ENCODE measurements around the gene ATP9A. TPM values are rescaled to one million over a fixed set of nuclear protein-coding genes. Genes with fewer than 3 reads are reported as not detected.

ATP9A gene
- total RNA-seq, 1 donor from 2014 or later = 23.1 TPM

DNA sequence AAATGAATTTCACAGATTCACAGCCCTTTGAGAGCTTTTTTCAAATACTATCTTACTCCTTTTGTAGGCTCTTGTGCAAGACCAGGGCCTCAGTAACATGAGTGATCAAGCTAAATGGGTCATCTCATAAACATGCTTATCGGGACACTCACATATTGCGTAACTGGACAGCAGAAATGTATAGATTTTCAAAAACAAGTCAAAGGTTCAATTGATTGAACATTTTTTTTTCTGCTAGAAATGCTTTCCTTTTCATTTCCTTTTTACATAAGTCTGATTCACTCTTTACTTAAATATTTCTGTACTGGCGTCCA lies 42.8 kb upstream of the ATP9A start:
- Histone ChIP-seq H3K27ac (no peak overlapping the region), H3K9me3 (no peaks in the 10 kb centered on the region), H3K4me1 (no peaks in the 10 kb centered on the region), H3K36me3 (no peaks in the 10 kb centered on the region), H3K27me3 (ENCODE audit: low read depth) (no peaks in the 10 kb centered on the region), H3K4me3 (no peak overlapping the region)
- intact Hi-C loops (cut with DNase I) = no loop called here
- TF ChIP-seq, protein P1, sequence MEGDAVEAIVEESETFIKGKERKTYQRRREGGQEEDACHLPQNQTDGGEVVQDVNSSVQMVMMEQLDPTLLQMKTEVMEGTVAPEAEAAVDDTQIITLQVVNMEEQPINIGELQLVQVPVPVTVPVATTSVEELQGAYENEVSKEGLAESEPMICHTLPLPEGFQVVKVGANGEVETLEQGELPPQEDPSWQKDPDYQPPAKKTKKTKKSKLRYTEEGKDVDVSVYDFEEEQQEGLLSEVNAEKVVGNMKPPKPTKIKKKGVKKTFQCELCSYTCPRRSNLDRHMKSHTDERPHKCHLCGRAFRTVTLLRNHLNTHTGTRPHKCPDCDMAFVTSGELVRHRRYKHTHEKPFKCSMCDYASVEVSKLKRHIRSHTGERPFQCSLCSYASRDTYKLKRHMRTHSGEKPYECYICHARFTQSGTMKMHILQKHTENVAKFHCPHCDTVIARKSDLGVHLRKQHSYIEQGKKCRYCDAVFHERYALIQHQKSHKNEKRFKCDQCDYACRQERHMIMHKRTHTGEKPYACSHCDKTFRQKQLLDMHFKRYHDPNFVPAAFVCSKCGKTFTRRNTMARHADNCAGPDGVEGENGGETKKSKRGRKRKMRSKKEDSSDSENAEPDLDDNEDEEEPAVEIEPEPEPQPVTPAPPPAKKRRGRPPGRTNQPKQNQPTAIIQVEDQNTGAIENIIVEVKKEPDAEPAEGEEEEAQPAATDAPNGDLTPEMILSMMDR (IDR thresholded peaks at IDR 0.05) = no peak
- no peak for ATAC-seq
- DNase-seq = no peak

DNA sequence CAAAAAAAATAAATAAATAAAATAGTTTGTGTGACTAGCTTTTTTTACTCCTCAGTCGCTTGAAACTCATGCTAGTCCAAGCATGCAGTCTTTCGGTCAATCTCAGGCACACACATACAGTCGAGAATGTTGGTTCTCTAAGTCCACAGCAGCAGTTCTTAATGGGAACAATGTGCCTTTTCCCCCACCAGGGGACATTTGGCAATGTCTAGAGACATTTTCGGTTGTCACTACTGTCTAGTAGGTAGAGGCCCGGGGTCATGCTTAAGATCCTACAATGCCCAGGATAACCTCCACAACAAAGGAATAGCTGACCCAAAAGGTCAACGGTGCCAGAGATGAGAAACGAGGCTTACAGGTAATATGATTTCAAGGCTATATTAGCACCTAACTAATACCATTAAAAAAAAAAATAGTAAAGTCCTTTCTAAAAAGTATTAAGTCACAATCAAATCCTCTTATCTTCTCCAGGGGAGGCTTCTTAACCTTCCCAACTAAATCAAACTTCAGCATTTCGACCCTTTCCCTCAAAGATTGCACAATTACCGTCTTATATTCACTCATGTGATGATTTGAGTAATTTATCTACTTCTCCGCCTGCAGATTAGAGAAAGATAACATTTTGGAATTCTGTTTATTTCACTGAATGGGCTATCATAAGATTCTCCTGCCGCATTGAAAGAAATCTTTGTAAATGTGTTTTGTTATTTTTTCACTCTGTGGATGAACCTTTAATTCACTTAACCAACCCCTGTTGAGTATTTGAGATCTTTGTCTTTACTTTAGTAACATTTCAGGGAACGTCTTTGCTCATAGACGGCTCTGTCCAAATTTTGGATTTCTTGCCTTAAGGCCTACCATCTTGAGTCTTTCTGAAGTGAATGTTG lies 42.2 kb upstream of the ATP9A start:
- no peak overlapping the region for H3K4me3 ChIP-seq
- DNase-seq (no peak), ATAC-seq (no peak)
- no peaks in the 10 kb centered on the region for H3K36me3 ChIP-seq
- H3K4me1 ChIP-seq = no peaks in the 10 kb centered on the region
- TF ChIP-seq, protein P1 (IDR thresholded peaks at IDR 0.05) = no peak
- H3K27me3 ChIP-seq (ENCODE audit: low read depth) = peaks cover 4% of the 10 kb centered on the region
- intact Hi-C loops (cut with DNase I) = no loop called here
- H3K27ac ChIP-seq = no peak overlapping the region
- no peaks in the 10 kb centered on the region for H3K9me3 ChIP-seq

DNA sequence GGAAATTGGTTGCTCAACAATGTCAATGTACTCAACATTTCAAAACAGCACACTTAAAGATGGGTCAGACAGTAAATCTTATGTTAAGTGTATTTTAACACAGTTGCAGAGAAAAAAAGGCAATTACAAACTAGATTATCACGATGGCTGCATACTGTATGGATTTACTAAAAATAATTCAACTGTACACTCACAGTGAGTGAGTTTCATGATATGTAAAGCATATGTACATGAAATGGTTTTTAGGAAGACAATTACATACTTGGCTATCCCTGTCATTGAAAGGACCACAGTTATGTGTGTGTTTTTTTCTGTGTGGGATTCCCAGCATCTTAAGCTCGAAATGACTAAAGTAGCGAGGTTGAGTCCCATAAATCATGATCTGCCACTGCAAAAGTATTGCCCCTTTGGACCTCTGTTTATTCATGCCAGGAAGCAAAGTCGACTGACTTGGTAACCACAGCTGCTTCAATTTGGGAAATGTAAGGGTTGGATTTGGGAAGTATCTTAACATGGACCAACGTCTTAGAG lies 39.6 kb upstream of the ATP9A start:
- intact Hi-C loops (cut with DNase I) = no loop called here
- TF ChIP-seq, protein P1 (IDR thresholded peaks at IDR 0.05) = no peak

DNA sequence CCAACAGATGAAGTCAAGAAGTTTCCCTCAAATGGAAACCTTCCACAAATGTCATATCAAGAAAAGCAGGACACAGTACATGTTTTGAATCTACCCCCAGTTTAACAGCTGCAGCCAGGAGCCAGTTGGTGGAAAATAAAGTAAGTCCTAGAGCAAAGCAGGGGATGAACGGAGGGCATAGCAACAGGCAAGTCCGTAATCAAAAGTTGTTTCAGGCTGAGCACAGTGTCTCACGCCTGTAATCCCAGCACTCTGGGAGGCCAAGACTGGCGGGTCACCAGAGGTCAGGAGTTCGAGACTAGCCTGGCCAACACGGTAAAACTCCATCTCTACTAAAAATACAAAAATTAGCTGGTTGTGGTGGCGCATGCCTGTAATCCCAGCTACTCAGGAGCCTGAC lies 36.6 kb upstream of the ATP9A start:
- TF ChIP-seq, protein P1 (IDR thresholded peaks at IDR 0.05) = no peak
- intact Hi-C loops (cut with DNase I) = no loop called here

More for the DNA sequence above, 39.6 kb upstream of the ATP9A start:
- no peak for DNase-seq
- Histone ChIP-seq H3K4me1 (no peaks in the 10 kb centered on the region), H3K4me3 (no peak overlapping the region), H3K9me3 (no peaks in the 10 kb centered on the region), H3K36me3 (no peaks in the 10 kb centered on the region), H3K27ac (no peak overlapping the region), H3K27me3 (ENCODE audit: low read depth) (peaks cover 7% of the 10 kb centered on the region)
- ATAC-seq = no peak

DNA sequence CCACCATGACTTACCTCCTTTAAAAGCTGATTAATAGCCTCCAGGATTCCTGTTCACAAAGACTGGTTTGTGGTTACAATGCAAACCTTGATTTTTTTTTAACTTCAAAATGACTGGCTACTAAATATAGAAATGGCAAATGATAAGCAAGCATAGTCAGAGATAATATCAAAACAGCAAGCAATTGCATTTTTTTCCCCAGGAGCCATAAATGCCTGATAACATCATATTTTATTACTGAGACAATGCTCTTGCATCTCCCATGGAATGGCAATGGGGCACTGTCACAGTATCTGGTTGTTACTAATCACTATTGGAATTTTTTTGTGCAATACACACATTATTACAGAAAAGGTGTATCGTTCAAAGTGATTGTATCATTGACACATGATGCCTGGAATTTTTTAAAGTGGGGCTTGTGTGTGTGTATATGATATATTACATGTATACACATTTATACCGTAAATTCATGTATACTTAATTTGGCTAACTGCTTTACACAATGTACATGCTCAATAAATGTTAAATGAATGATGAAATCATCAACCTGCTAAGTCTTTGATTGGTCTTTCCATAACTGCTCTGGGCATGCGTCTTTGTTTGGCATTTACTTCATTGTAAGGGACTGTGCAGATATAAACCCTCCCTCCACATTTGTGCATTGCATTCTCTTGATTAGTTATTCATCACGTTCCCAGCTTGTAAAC lies 35.1 kb upstream of the ATP9A start:
- no peaks in the 10 kb centered on the region for H3K9me3 ChIP-seq
- no peak overlapping the region for H3K27ac ChIP-seq
- peaks cover 48% of the 10 kb centered on the region for H3K27me3 ChIP-seq (ENCODE audit: low read depth)
- intact Hi-C loops (cut with DNase I) = no loop called here
- no peak for ATAC-seq
- H3K36me3 ChIP-seq = no peaks in the 10 kb centered on the region
- TF ChIP-seq, protein P1 (IDR thresholded peaks at IDR 0.05) = no peak
- peaks cover 23% of the 10 kb centered on the region for H3K4me1 ChIP-seq
- no peak overlapping the region for H3K4me3 ChIP-seq
- no peak for DNase-seq

More for the DNA sequence above, 36.6 kb upstream of the ATP9A start:
- Histone ChIP-seq H3K4me3 (no peak overlapping the region), H3K36me3 (no peaks in the 10 kb centered on the region), H3K9me3 (no peaks in the 10 kb centered on the region), H3K27me3 (ENCODE audit: low read depth) (peaks cover 35% of the 10 kb centered on the region), H3K27ac (no peak overlapping the region), H3K4me1 (peaks cover 18% of the 10 kb centered on the region)
- ATAC-seq (no peak), DNase-seq (no peak)

Measured in lower lobe of right lung (tissue), 2 donors.